GM12892 (cell line): ENCODE measurements around the gene HOXA5.

ENCODE experiments used
- DNase-seq: peaks from one replicate; pipeline ENCODE4 v3.0.0; 2011; ENCODE audit not compliant: insufficient read length
- FAIRE-seq: peaks from 2 replicates; lab custom pipeline; 2011; peaks lifted over from hg19 to GRCh38; lab: Jason Lieb, UNC
- POLR2A ChIP-seq: IDR thresholded peaks from 2 replicates; pipeline ENCODE4 v1.6.1; 2011; ENCODE audit warnings: low read depth, low read length, control low read depth
- POLR2AphosphoS5 ChIP-seq: IDR thresholded peaks from 2 replicates; pipeline ENCODE4 v1.6.1; 2011; ENCODE audit warnings: low read depth, low read length, control low read depth
- TAF1 ChIP-seq: IDR thresholded peaks from 2 replicates; pipeline ENCODE4 v1.6.1; 2011; ENCODE audit warnings: low read depth, mild to moderate bottlenecking, control low read depth, low read length, borderline replicate concordance

The HOXA5 gene

DNA sequence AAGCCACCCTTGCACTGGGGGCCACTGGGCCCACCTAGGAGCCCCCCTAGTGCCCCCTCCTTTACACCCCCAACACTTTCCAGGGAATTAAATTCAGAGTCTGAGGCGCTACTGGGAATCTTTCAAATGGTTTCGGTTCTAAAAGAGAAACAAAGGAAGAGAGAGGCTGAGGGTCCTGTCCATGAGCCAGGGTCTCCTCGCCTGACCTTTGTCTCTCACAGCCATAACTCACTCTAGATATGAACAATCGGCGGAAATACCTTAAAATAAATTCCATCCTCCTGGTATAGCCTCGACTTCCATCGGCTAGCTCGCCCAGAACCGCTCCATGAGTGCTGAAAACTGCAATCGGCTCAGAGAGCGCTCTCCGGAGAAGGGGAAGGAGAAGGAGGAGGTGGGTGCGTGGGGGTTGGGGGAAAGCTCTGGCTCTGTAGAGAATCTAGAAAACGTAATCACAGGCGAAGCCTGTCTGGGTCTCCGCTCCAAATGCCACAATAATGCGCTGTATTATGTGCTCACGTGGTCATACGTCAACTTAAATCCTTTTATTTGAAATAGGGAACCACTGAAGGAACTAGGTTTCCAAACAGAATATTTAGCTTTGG, 25.5 kb downstream of the HOXA5 start:
- no peak for FAIRE-seq
- no peak for TF ChIP-seq POLR2A
- TF ChIP-seq POLR2AphosphoS5, result no peak
- no peak for TF ChIP-seq TAF1
- no peak for DNase-seq

GRCh38 chr7:27116962-27117886, 26.3 kb downstream of the HOXA5 start:
- DNase-seq (no peak), FAIRE-seq (no peak)
- TF ChIP-seq POLR2A (no peak), POLR2AphosphoS5 (no peak), TAF1 (no peak)

DNA sequence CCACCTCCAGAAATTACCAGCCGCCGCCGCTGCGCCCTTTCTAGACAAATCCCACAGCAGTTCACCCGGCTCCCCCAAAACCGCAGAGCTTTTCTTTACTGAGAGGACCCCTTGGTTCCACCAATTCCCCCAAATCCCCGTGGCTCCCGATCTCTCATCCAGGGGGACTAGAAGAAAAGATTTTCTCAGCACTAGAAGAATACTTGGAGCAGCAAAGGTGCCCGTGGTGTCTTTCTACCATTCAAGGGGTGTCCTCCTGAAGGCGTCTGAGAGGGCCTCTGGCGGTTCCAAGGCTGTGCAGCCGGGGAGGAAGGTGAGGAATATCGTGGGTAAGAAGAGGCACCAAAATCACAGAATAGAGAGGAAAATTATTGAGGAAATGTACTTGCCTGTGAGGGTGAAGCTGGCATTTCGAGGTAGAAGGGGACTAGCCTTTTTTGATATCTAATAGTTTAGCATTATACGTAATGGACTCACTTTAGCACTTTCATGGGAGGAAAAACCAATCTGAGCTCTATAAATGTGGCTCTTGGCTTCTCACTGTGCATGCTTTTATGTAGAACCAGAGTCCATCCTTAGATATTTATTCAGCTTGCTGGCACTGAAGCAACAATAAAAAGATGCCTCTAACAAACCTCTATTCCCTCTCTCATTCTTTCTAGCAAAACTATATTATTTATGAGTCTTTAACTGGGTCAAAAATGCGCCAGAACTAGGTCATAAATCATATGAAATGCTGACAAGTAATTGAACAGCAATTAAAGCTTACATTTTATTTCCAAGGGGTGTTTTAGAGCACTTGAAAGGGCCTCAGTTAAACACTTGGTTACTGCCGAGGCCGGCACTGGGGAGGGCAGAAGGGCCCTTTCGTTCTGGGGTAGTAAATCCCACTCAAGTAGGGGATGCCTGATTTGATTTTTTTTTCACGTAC, 27.2 kb downstream of the HOXA5 start:
- DNase-seq (no peak), FAIRE-seq (no peak)
- TF ChIP-seq POLR2AphosphoS5 (no peak), POLR2A (no peak)

GRCh38 chr7:27115221-27116026, 28.1 kb downstream of the HOXA5 start:
- TF ChIP-seq POLR2AphosphoS5 (no peak), TAF1 (no peak), POLR2A (no peak)
- no peak for DNase-seq
- no peak for FAIRE-seq

- DNase-seq (no peak), FAIRE-seq (no peak)
- no peak for TF ChIP-seq POLR2AphosphoS5
- no peak for TF ChIP-seq TAF1
- TF ChIP-seq POLR2A, result no peak
Measured at GRCh38 chr7:27114881-27115220, 28.6 kb downstream of the HOXA5 start.

DNA sequence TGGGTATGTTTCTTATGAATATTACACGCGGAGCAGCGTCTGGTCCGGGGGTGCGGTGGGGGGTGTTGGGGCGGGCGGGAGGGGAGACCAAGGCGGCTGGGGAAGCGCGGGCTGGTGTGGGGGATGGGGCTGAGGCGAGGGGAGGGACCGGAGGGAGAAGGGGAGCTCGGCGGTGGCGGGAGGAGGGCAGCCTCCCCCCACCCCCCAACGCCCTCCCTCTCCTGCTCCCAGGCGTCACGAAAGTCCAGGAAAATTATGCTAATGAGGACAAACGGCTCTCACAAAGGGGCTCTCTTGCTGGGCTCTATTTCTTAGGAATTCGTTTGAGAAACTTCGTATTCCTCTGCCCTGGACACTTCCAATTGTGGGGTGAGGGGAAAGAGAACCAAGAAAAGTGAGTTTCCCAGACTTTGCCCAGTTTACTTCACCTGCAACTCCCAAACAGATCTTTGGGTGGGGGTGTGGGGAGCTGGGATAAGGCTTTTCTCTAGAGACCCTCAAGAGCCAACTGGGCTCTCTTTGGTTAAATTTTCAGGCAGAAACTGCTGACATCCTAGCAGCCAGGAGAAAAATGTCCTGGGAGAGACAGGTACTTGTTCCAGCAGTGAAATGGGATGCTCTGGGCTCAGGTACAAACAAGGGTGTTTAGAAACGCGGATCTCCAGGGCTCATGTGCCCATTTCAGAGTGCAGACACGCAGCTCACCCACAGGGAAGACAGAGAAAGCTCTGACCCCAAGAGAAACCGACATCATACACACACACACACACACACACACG, 29.3 kb downstream of the HOXA5 start:
- FAIRE-seq (no peak), DNase-seq (no peak)
- TF ChIP-seq TAF1, result no peak
- no peak for TF ChIP-seq POLR2AphosphoS5
- no peak for TF ChIP-seq POLR2A

GRCh38 chr7:27112955-27113949, 30.2 kb downstream of the HOXA5 start:
- FAIRE-seq (no peak), DNase-seq (no peak)
- TF ChIP-seq POLR2AphosphoS5 (no peak), POLR2A (no peak), TAF1 (no peak)

DNA sequence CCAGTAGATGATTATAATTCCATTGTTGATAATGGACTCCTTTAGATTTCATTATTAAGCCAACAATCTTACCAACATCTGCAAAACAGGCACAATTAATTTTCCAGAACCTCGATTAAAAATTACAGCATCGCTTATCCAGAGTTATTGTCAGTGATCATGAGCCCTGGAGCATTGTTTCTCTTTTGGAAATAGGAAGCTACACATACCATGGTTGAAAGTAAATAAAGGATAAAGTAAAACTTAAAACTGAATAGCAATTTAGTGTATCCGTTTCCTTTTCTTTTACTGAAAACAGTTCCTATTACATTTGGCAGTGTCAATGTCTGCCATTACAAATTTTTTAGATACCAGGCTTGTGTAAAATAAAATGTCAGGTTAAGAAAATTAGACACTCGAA, 31.1 kb downstream of the HOXA5 start:
- no peak for DNase-seq
- TF ChIP-seq TAF1, result no peak
- no peak for TF ChIP-seq POLR2A
- no peak for TF ChIP-seq POLR2AphosphoS5
- FAIRE-seq, result no peak

GRCh38 chr7:27111751-27112277, 31.7 kb downstream of the HOXA5 start:
- DNase-seq (no peak), FAIRE-seq (no peak)

More at GRCh38 chr7:27111751-27112277, 31.7 kb downstream of the HOXA5 start:
- TF ChIP-seq POLR2AphosphoS5, result no peak
- no peak for TF ChIP-seq POLR2A
- TF ChIP-seq TAF1, result no peak
